HG03175 (cell line): ENCODE measurements around the gene NTNG1.
A peak's percentile ranks its signal among the peaks of the same experiment; 100 is the strongest.

Experiments
- ATAC-seq: cut with Tn5 transposase; IDR thresholded peaks from one replicate; pipeline ENCODE4 v1.9.1; 2021; ENCODE audit warnings: mild to moderate bottlenecking, moderate library complexity; ENCODE audit not compliant: unreplicated experiment

NTNG1 gene

DNA sequence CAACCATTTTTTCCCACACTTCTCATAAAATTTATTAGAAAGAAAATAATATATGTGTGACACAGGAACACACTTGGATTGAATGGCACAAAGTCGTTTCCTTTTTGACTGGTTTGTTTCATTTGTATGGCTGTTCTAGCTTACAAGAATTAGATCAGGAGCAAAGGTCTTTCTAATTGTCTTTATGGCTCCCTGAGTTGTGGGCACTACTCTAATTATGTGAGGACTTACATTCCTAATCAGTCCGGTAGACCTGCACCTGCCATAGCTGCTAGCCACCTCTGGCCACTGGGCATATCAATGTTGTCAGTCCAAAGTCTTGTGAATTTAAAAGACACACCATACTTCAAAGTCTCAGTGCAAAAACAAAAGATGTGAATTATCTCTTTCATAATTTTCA is 346.7 kb downstream of the NTNG1 start:
- no peak for ATAC-seq

DNA sequence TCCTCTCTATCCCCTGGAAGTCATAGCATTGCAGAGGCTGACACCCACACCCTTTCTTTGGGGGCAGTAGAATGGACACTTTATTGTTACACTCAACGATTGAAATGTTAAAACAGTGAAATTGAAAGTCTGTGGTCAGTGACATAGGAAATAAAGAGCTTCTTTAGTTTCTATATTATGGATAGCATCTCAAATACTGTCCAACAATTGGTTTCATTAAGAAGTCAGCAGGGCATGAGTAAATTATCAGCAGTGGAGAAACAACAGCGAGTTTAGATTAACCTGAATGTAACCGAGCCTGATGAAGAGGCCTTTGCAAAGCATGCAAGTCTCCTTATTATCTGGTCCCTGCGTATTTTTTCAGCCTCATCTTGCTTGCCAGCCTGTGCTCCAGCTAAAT is 350.7 kb downstream of the NTNG1 start:
- peak; percentile 64 for ATAC-seq

DNA sequence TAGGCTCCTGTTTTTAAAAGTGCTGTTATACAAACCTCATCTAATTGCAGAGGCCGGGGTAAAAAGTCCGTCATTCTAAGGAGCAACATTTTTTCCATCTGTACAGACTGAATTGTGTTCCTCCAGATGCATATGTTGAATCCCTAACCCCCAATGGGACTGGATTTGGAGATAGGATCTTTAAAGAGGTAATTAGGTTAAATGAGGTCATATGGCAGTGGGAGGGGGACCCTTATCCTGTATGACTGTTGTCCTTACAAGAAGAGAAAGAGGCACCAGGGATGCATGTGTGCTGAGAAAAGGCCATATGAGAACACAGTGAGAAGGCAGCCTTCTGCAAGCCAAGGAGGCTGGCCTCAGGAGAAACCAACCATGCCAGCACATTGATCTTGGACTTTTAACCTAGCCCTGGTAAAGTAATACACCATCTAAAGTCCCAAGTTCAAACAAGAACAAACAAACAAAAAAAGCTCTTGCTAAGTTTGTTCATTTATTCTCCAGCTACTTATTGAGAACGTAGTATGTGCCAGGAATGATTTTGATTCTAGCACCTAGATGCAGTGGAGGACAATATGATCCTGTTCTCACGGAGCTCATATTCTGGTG is 352.4 kb downstream of the NTNG1 start:
- no peak for ATAC-seq

DNA sequence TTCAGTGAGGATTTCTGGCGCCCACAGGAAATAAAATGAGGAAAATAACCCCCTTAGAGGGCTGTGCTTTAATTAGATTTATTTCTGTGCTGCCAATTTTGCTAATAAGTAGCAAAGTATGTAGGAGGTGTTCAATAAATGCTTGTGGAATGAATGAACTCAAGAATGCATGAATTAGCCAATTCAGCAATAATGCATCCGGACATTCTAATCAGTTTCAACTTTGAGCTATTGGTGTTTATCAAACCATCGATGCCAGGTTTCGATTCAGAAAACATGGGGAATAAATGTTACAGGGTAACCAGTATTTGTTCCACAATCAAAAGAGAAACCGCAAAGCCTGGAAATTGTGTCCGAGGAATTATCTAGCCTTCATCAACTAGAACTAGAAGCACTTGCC is 353.2 kb downstream of the NTNG1 start:
- ATAC-seq: no peak

DNA sequence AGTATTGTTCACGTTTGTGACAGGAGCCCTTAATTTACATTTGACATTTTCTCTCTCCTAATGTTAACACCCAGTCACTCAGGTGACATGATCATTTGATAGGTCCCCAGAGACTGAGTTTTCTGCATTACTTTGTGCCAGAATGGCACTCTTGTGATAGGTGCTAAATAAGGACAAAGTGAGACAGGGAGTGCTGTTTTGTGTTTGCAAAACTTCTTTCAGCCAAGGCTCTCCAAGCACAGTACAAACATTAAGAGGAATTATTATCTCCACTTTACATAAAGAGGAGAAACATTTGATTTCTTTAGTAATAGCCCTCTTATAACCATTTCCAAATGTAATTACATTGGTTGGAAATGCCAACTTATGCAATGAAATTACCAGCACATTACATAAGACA is 355.2 kb downstream of the NTNG1 start:
- ATAC-seq: no peak

DNA sequence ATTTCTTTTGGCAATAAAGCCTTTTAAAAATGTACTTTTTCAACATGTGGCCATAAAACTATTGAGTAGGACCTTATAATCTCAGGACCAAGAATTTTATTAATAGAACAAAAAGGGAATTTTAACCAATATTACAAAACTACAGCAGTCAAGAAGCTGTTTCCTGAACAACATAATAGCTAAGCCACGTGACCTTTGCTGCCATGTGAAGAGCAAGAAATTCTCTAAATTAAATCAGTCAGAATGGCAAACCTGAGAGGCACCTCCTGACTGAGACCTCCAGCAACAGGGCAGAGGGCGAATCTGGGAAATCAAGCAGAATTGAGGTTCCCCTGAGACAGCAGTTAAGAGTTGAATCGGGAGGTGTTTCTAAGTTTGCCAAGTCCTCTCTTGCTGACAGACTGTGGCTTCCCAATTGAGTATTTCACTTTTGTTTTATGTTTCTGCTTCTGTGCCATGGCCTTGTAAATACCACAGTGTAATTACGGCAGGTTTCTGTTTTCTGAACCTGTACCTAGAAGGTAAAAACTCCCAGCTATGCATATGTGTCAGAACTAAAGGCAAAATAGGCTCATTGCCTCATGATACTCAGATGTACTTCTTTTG is 358.4 kb downstream of the NTNG1 start:
- ATAC-seq: peak; percentile 96

DNA sequence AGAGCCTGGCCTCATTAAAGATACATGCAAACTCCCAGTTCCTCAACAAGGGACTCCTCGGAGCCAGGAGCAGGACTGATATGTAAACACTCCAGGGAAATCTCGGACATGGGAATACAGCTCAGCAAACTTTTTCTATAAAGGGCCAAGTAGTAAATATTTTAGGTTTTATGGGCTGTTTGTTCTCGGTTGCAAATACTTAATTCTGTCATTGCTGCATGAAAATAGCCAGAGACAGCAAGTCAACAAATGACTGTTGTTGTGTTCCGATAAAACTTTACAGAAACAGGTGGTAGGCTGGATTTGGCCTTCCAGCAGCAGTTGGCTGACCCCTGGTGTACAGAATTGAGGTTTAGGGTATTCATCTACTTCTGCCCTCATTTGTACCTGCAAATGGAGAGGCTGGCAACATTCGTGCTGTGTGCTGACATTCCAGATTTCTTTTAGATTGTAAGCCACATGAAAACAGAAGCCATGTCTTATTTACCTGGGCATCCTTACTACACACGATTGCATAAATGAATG is 360.3 kb downstream of the NTNG1 start:
- no peak for ATAC-seq

DNA sequence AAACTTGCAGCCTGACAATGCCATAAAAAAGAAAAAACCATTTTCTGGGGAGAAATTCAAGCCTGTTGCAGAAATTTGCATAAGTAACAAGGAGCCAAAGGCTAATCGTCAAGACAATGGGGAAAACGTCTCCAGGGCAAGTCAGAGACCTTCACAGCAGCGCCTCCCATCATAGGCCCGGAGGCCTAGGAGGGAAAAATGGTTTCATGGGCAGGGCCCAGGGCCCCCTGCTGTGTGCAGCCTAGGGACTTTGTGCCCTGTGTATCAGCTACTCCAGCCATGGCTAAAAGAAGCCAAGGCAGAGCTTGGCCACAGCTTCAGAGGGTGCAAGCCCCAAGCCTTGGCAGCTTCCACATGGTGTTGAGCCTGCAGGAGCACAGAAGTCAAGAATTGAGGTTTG is 369.5 kb downstream of the NTNG1 start:
- no peak for ATAC-seq

DNA sequence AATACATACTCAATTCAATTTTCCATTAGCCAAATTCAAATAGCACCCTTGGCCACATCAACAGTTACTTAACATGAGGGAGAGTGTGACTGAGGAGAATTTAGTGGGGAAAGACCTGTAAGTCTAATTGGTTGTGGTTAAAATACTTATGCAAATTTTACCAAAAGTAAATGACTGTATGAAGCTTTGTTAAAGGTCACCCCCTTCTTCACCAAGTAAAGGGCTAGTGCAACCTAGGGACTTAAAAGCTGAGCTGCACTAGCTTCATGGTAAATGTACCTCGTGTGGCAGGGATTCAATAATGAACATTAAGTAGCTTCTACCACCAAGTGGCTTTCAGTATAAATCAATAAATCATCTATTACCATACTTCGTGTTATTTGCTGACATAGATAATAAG is 372.0 kb downstream of the NTNG1 start:
- ATAC-seq: no peak

DNA sequence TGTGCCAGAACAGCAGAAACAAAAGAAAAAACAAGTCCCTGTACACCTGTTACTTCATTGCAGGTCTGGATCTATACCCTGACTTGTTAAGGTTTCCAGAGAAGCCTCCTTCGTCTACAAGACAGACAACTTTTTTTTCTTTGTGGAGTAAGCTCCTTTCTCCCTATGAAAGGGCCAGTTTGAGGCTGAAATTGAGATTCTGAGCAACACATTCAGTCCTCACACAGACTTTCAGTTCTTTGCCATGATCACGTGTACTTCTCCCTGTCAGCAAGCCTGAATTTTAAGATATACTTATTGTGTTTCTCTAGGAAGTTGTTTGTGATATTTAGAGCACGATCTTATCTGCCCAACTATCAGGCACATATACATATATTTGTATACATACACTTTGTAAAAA is 374.0 kb downstream of the NTNG1 start:
- ATAC-seq: no peak

DNA sequence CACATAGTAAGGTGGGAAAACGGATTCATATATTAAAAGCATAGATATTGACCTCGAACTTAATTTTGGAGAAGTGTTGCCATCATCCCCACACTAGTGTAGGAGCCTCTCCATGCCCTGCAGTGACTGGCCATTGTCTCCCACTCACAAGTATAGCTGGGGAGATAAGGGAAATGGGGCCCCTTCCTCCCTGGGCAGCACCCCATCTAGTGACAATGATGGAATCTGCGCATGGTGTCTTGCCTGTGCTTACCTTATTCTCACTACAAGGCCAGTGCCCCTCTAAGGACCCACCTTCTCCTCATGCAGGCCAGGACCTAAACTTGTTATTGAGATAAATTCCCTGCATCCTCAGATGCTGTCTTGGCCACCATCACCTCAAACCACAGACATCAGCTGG is 374.9 kb downstream of the NTNG1 start:
- no peak for ATAC-seq

DNA sequence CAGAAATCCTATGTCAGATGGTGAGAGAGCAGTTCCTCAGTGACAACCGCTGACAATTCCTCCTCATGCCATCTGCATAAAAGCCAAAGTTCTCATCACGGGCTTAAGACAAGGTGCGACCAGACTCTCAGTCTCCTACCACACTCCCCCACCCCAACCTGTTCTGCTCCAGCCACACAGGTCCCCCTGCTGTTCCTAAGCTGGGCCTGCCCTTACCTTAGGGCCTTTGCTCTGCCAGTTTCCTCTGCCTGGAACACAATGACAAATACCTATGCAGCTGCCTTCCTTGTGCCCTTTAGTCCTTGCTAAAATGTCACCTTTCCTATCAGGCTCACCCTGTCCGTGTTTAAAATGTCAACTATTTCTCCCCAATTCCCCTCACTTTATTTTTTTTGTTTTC is 382.2 kb downstream of the NTNG1 start:
- no peak for ATAC-seq

DNA sequence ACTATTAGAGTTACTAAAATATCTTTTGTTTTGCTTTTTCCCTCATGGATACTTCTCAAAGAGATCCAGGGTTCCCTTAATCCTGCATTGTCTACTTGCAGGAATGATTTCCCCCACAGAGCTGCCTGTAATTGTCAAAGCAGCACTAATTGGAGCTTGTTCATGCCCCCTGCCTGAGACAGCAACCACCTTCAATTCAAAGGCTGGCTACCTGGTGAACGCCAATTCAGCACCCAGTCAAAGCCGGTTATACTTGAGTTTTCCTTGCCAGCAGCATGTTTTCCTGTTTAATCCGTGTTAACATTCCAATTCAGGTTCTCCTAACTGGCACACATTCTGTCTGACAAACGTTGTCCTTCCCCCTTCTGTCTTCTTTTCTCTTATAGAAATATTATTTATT is 382.9 kb downstream of the NTNG1 start:
- no peak for ATAC-seq

DNA sequence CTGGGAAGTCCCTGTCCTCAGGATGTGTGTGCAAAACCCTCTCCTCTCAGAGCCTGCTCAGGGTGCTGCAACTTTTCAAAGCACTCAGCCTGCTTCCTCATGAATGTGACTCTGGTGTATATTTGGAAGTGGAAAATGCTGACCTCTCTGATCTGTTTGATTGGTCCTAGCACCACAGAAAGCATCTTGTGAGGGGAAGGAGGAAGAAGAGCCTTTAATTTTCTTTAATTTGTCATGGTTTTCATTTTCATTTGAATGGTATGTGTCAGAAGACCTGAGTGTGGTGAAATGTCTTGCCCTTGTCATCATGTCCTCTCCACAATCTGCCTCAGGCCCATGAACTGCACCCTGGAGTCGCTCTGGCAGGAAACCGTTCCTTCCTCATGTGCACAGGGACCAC is 383.5 kb downstream of the NTNG1 start:
- ATAC-seq: no peak

DNA sequence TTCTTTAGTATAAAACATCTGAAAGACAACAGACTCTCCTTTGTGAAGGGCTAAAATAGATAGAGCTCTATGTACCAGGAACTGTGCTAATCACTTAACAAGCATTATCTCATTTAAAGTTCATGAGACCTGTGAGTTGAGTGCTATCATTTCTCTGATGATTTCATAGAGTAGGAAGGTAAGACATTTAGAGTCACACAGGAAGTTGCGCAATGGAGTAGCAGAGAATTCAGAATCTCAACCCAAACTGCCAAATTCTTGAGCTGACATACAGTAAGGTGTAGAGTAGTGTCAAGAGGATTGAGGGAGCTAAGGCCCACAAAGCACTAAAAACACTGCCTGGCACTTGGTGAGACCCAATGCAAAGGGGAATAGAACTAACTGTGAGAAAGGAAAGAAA is 384.3 kb downstream of the NTNG1 start:
- ATAC-seq: no peak

DNA sequence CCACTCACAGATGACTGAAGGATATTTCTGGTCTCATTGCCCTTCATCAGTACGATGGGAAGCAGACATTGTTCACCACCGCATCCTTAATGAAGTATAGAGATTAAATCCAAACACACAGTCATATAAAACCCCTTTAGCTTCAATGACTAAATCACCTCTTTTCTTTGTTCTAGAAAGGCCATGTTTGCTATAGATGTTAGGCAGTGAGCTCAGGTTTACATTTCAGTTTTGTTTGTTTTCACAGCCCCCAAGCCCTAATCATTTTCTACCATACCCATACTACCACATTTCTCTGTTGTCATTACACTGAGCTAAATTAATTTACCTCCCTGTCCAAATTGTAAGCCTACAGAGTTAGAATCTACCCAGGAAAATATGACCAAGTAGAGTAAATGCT is 385.1 kb downstream of the NTNG1 start:
- no peak for ATAC-seq

DNA sequence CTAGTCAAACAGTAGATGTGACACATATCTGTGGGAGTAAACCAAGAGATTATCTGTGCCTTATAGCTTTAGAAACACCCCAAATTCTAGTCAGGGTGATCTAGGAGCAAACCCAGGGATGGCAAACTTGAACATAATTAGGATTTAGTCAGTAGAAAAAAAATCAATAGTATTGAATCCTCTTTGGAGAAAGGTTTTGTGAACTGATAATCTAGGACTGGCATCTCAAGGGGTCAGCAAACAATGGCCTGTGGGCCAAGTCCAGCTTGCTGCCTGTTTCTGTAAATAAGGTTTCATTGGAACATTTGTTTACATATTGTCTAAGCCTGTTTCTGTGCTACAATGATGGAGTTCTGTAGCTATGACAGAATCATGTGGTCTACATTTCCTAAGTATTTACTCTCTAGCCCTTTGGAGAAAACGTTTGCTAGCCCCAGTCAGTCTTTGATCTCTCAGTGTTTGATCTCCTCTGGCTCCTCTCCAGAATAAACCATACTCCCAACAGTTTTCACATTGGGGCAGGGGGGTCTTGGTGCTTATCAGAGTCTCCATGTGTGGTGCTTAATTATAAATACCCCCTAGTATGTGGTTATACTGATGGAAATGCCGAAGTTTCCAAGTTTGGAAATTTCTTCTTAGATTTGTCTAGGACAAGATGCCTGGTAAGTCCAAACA is 385.8 kb downstream of the NTNG1 start:
- ATAC-seq: no peak

DNA sequence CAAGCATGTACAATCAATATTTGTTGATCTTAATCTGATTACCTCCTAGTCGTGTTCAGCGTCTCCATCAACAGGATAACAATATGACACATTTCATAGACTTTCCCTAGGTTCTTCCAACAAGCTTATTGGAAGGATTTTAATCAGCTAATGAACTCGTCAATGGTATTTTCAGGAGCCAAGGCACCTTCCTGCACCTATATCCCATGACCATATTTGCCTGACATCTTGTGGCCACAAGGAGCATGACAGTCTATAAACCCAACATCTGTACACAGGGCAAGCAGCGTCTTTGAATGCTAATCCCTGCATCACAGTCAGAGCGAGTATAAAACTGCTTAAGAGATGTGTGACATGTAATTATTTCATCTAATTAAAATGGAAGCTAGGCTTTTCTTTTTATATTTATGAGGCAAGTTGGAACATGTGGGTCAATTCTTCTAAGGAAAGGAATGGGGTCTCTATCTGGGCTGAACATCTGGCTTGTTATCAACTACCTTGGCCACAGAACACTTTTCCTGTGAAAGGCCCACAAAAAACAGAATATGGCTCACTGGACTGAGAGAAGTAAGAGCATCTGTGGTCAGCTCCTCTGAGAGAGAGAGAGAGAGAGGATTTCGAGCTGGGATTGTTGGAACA is 388.8 kb downstream of the NTNG1 start:
- ATAC-seq: peak; percentile 97

DNA sequence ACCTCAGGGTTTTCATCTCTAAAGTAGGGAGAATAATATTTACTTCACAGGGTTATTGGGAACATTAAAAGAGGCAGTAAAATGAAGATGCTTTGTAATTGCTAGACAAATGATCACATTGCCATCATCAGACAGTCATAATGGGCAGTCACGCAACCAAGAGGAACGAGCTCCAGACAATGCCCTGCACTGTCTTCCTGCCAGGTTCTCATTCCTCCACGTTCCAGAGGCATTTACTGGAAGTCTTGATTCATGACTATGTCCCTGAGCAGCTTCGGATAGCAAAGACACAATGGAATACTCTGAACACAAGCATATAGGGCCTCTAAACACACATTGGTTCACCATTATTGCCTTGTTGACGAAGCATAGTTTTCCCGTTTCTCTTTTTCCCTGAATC is 389.7 kb downstream of the NTNG1 start:
- ATAC-seq: no peak

DNA sequence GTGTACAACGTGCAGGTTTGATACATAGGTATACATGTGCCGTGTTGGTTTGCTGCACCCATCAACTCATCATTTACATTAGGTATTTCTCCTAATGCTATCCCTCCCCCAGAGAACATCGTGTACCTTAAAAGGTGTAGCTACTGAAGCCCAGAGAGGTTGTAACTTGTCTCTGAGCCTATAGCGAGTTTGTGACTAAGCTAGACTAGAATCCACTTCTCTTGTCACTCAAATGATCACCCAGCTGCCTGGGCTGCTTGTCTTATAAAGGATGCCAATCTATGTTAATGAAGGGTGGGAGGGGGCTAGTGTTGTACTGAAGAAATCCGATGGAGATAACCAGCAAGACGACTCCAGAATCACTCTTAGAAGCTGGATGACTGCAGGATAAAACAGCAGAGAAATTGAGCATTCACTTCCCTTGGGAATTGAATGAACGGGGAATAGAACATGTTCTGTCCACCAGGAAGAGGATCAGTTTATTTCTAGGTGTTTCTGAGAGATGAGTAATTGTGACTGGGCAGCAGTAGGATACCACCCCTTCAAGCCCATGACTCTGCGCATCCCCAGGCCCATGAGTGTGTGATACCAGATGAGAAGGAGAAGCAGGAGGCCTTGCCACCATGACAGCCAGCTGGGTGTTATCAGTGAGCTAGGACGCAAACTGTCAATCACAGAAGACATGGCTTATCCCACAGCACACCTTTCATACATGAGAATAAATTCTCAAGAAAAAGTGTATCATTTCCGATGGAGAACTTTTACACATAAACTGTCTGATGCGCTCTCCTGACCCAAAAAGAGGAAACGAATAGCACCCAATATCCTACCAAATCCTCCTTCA is 390.4 kb downstream of the NTNG1 start:
- no peak for ATAC-seq

DNA sequence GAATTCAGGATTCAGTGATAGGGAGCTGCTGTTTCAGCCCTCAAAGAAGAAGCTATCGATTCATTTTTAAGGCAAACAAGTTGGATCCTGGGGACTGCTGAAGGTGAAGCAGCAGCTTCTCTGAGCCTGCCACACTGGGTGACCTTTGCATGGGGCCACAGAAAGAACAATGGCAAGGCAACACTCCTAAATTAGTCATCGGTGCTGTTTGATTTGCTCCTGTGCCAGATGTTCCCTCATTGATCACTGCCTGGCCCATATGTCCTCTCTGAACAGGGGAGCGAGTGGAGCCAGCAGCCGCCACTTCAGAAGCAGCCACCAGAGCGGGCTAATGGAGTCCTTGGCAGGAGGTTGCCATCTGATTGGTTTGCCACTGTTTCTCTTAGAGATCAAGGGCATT is 391.5 kb downstream of the NTNG1 start:
- no peak for ATAC-seq
